Smooth muscle cell (in vitro differentiated cells): ENCODE data around the gene RPSA. TPM values are rescaled to one million over a fixed set of nuclear protein-coding genes. Genes with fewer than 3 reads are reported as not detected.
"Not testable (repeated sequence)": the region's sequence is repeated elsewhere in the genome, so short reads cannot be mapped to it uniquely, and the experiment has no call there.

Source experiments
- DNase-seq: peaks from one replicate; lab custom pipeline; 2025; ENCODE audit not compliant: unreplicated experiment; lab: John Stamatoyannopoulos, UW
- H2AFZ ChIP-seq: fragments of 200-600 bp; sonication (generic); 2 replicates; pipeline ENCODE4 v1.6.0; 2016; ENCODE audit warnings: antibody characterized with exemption, low read depth, mild to moderate bottlenecking
- H3F3A ChIP-seq: fragments of 200-600 bp; sonication (generic); 2 replicates; pipeline ENCODE4 v1.6.0; 2017; ENCODE audit warnings: antibody characterized with exemption, low read depth
- H3K27ac ChIP-seq: fragments of 200-600 bp; sonication (generic); 2 replicates; pipeline ENCODE4 v1.5.1; 2016; ENCODE audit warnings: low read depth, mild to moderate bottlenecking
- H3K27me3 ChIP-seq: fragments of 200-600 bp; sonication (generic); 2 replicates; pipeline ENCODE4 v1.6.1; 2016; ENCODE audit warnings: low read depth, mild to moderate bottlenecking
- H3K36me3 ChIP-seq: fragments of 200-600 bp; sonication (generic); 2 replicates; pipeline ENCODE4 v1.5.1; 2016; ENCODE audit warnings: low read depth
- H3K4me1 ChIP-seq: fragments of 200-600 bp; sonication (generic); 2 replicates; pipeline ENCODE4 v1.5.1; 2016; ENCODE audit warnings: low read depth
- H3K4me2 ChIP-seq: fragments of 200-600 bp; sonication (generic); 2 replicates; pipeline ENCODE4 v1.6.0; 2016; ENCODE audit warnings: mild to moderate bottlenecking
- H3K4me3 ChIP-seq: fragments of 200-600 bp; sonication (generic); 2 replicates; pipeline ENCODE4 v1.5.1; 2016; ENCODE audit warnings: mild to moderate bottlenecking
- H3K79me2 ChIP-seq: fragments of 200-600 bp; sonication (generic); 2 replicates; pipeline ENCODE4 v1.6.0; 2016; ENCODE audit warnings: low read depth, mild to moderate bottlenecking
- H3K9ac ChIP-seq: fragments of 200-600 bp; sonication (generic); 2 replicates; pipeline ENCODE4 v1.6.0; 2016; ENCODE audit warnings: low read depth
- H3K9me3 ChIP-seq: fragments of 200-600 bp; sonication (generic); replicated peaks from 2 replicates; pipeline ENCODE4 v1.5.1; 2016; ENCODE audit warnings: low read depth
- H4K20me1 ChIP-seq: fragments of 200-600 bp; sonication (generic); 2 replicates; pipeline ENCODE4 v1.6.0; 2016; ENCODE audit warnings: low read depth
- CTCF ChIP-seq: fragments of 200-600 bp; sonication (generic); IDR thresholded peaks from 2 replicates; pipeline ENCODE4 v1.5.1; 2017; ENCODE audit warnings: borderline replicate concordance, mild to moderate bottlenecking, antibody characterized with exemption; ENCODE audit not compliant: insufficient read depth, poor library complexity, severe bottlenecking
- WGBS: methylation state at CpG from one replicate; pipeline ENCODE4 v1.1.7; 2016; ENCODE audit warnings: low lambda C conversion rate; 5-methylcytosine and 5-hydroxymethylcytosine counted together
- polyA plus RNA-seq: library from polyadenylated mRNA; unstranded; fragments of >200 nt; fragmentation: Nextera tagmentation; extraction: Ambion mirVana; gene quantifications from 2 replicates; pipeline ENCODE4 v1.2.1, GENCODE V29; 2016
- total RNA-seq: library from RNA; depleted of rRNA; stranded (reverse); fragments of >200 nt; gene quantifications from 2 replicates; pipeline ENCODE4 v1.2.3, GENCODE V29; 2014

Gene RPSA
- total and polyA plus RNA-seq, 2 experiments from 2014 or later = 355 to 1,254 TPM

GRCh38 chr3:39453134-39453533 is 46.6 kb downstream of the RPSA start:
- no peaks in the 10 kb centered on the region for H3K9me3 ChIP-seq
- H3K27ac ChIP-seq = no peak overlapping the region
- no peak overlapping the region for H3K4me2 ChIP-seq
- DNase-seq = no peak
- no peaks in the 10 kb centered on the region for H3K36me3 ChIP-seq
- H3K79me2 ChIP-seq = no peaks in the 10 kb centered on the region
- no peak overlapping the region for H3K4me3 ChIP-seq
- no peaks in the 10 kb centered on the region for H3F3A ChIP-seq
- H2AFZ ChIP-seq = no peak overlapping the region
- H3K9ac ChIP-seq = no peak overlapping the region
- no peaks in the 10 kb centered on the region for H3K4me1 ChIP-seq
- H4K20me1 ChIP-seq = no peaks in the 10 kb centered on the region
- no peaks in the 10 kb centered on the region for H3K27me3 ChIP-seq
- 86% methylated on average over 1 of the region's 1 CpG for WGBS
- TF ChIP-seq CTCF = no peak

- H3K9me3 ChIP-seq, H3K27ac ChIP-seq, H4K20me1 ChIP-seq, H3K27me3 ChIP-seq, H3K4me3 ChIP-seq, H3K4me1 ChIP-seq, H2AFZ ChIP-seq, DNase-seq, H3K9ac ChIP-seq, H3K79me2 ChIP-seq, H3F3A ChIP-seq, H3K4me2 ChIP-seq, H3K36me3 ChIP-seq: not testable (repeated sequence)
- WGBS = 93% methylated on average over 5 of the region's 7 CpGs
These were observed 47.4 kb downstream of the RPSA start for GRCh38 chr3:39453872-39454271.

GRCh38 chr3:39454591-39455217 is 48.2 kb downstream of the RPSA start:
- Histone ChIP-seq H3K27me3 (no peaks in the 10 kb centered on the region), H2AFZ (no peak overlapping the region), H3K4me3 (no peak overlapping the region), H3K27ac (no peak overlapping the region), H3K9me3 (no peaks in the 10 kb centered on the region), H3K79me2 (no peaks in the 10 kb centered on the region), H3K36me3 (no peaks in the 10 kb centered on the region), H3F3A (no peaks in the 10 kb centered on the region), H3K4me2 (no peak overlapping the region), H3K9ac (no peak overlapping the region), H4K20me1 (no peaks in the 10 kb centered on the region), H3K4me1 (no peaks in the 10 kb centered on the region)
- 44% methylated on average over 3 of the region's 3 CpGs for WGBS
- no peak for TF ChIP-seq CTCF
- no peak for DNase-seq

GRCh38 chr3:39456159-39456558 is 49.6 kb downstream of the RPSA start:
- Histone ChIP-seq H2AFZ (no peak overlapping the region), H3K4me2 (no peak overlapping the region), H3K79me2 (no peaks in the 10 kb centered on the region), H3K4me1 (no peaks in the 10 kb centered on the region), H3K9me3 (no peaks in the 10 kb centered on the region), H3F3A (no peaks in the 10 kb centered on the region), H3K36me3 (no peaks in the 10 kb centered on the region), H4K20me1 (no peaks in the 10 kb centered on the region), H3K4me3 (no peak overlapping the region), H3K27me3 (no peaks in the 10 kb centered on the region), H3K9ac (no peak overlapping the region), H3K27ac (no peak overlapping the region)
- DNase-seq = no peak
- 96% methylated on average over 20 of the region's 20 CpGs for WGBS
- TF ChIP-seq CTCF = no peak
